ENCODE results near the gene PCLO.
"Not testable (repeated sequence)": the region's sequence is repeated elsewhere in the genome, so short reads cannot be mapped to it uniquely, and the experiment has no call there.

The PCLO gene

GRCh38 chr7:83036721-83037380 lies 125.8 kb downstream of the PCLO start:
- TF ChIP-seq, protein P1, sequence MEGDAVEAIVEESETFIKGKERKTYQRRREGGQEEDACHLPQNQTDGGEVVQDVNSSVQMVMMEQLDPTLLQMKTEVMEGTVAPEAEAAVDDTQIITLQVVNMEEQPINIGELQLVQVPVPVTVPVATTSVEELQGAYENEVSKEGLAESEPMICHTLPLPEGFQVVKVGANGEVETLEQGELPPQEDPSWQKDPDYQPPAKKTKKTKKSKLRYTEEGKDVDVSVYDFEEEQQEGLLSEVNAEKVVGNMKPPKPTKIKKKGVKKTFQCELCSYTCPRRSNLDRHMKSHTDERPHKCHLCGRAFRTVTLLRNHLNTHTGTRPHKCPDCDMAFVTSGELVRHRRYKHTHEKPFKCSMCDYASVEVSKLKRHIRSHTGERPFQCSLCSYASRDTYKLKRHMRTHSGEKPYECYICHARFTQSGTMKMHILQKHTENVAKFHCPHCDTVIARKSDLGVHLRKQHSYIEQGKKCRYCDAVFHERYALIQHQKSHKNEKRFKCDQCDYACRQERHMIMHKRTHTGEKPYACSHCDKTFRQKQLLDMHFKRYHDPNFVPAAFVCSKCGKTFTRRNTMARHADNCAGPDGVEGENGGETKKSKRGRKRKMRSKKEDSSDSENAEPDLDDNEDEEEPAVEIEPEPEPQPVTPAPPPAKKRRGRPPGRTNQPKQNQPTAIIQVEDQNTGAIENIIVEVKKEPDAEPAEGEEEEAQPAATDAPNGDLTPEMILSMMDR (IDR thresholded peaks at IDR 0.05; ENCODE audit: low read depth, low read length, missing control alignments): no peak
- no peak for DNase-seq (ENCODE audit: extremely low read depth, low read depth)
- H3K4me3 ChIP-seq (replicated peaks; ENCODE audit: low read depth, low read length): no peak overlapping the region

GRCh38 chr7:83036130-83036529 lies 126.6 kb downstream of the PCLO start:
- no peak for DNase-seq (ENCODE audit: extremely low read depth, low read depth)
- TF ChIP-seq, protein P1 (IDR thresholded peaks at IDR 0.05; ENCODE audit: low read depth, low read length, missing control alignments): no peak
- H3K4me3 ChIP-seq (replicated peaks; ENCODE audit: low read depth, low read length): no peak overlapping the region

DNA sequence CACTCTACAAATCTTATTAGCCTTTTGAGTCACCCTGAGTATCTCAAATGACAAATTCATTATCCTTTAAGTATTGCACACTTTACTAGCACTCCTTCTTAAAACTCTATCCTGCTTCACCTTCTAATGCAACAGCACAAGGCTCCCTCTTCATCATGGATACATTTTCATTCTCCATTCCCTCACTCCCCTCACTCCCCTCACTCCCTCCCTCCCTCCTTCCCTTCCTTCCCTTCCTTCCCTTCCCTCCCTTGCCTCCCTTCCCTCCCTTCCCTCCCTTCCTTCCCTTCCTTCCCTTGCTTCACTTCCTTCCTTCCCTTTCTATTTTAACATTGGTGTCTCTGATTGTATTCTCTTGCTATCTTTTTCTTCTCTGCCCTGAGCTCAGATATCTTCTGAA lies 130.5 kb downstream of the PCLO start:
- TF ChIP-seq, protein P1 (IDR thresholded peaks at IDR 0.05; ENCODE audit: low read depth, low read length, missing control alignments): no peak
- H3K4me3 ChIP-seq (replicated peaks; ENCODE audit: low read depth, low read length): no peak overlapping the region
- no peak for DNase-seq (ENCODE audit: extremely low read depth, low read depth)

GRCh38 chr7:83023817-83024665 lies 138.6 kb downstream of the PCLO start:
- DNase-seq (ENCODE audit: extremely low read depth, low read depth); H3K4me3 ChIP-seq (replicated peaks; ENCODE audit: low read depth, low read length): not testable (repeated sequence)

DNA sequence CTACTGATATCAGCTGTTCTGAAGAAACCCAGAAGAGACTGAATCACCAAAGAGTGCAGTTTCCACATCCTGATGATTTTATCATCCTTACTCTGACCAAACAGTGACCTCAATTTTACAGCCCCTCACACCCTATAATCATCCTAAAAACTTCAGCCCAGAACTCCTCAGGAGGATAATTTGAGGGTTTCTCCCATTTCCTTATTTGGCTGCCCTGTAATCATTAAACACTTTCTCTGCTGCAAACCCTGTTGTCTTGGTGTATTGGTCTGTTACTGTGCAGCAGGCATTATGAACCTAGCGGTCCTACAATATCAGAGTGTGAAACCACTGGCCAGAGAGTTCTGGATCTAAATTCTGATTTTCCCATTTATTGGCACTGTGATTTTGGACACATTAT lies 141.7 kb downstream of the PCLO start:
- no peak overlapping the region for H3K4me3 ChIP-seq (replicated peaks; ENCODE audit: low read depth, low read length)
- TF ChIP-seq, protein P1 (IDR thresholded peaks at IDR 0.05; ENCODE audit: low read depth, low read length, missing control alignments): no peak
- no peak for DNase-seq (ENCODE audit: extremely low read depth, low read depth)

DNA sequence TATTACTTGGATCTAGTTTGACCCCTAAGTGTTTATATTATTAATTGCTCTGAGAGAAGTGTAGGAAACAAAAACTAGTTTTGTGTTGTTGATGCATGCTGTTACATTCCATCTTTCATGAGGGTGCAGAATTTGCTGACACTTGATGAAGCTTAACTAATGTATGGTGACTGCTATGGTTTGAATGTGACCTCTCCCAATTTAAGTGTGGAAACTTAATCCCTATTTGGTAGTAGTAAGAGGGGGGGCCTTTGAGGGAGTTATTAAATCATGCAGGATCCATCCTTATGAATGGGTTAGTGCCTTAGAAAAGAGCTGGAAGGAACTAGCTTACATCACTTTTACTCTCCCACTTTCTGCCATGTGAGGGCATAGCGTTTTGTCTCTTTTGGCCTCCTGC lies 142.5 kb downstream of the PCLO start:
- H3K4me3 ChIP-seq (replicated peaks; ENCODE audit: low read depth, low read length): no peak overlapping the region
- TF ChIP-seq, protein P1 (IDR thresholded peaks at IDR 0.05; ENCODE audit: low read depth, low read length, missing control alignments): no peak
- no peak for DNase-seq (ENCODE audit: extremely low read depth, low read depth)

- no peak for DNase-seq (ENCODE audit: extremely low read depth, low read depth)
- TF ChIP-seq, protein P1 (IDR thresholded peaks at IDR 0.05; ENCODE audit: low read depth, low read length, missing control alignments): no peak
- no peak overlapping the region for H3K4me3 ChIP-seq (replicated peaks; ENCODE audit: low read depth, low read length)
These were observed 146.8 kb downstream of the PCLO start for GRCh38 chr7:83015916-83016315.

Measured in HFF-Myc (cell line).